ENCODE results near the gene EPHA1. TPM values are rescaled to one million over a fixed set of nuclear protein-coding genes. Genes with fewer than 3 reads are reported as not detected.

The EPHA1 gene
- total and polyA plus RNA-seq, 2 of the 4 experiments (the other 2 are of a cell fraction) = 0.10 TPM; not detected in 1

- Histone ChIP-seq H3K23ac (ENCODE audit: low read depth, low read length) (no peak overlapping the region), H3K9me1 (ENCODE audit: insufficient read depth, low read length) (peaks cover 11% of the 10 kb centered on the region; the same call in 1 of the 2 replicates), H3K18ac (ENCODE audit: low read depth, low read length) (no peak overlapping the region), H3K14ac (replicated peaks; ENCODE audit: low read depth, low read length) (no peak overlapping the region), H3K27ac (ENCODE audit: insufficient read depth, low read length) (no peak overlapping the region), H3K56ac (ENCODE audit: extremely low read depth, insufficient read depth, low read length) (no peak overlapping the region), H3K4me1 (ENCODE audit: control insufficient read depth, insufficient read depth, low read length) (peaks cover 3% of the 10 kb centered on the region; the same call in 1 of the 2 replicates), H4K91ac (ENCODE audit: insufficient read depth, low read depth, low read length) (no peak overlapping the region), H2AK9ac (replicated peaks; ENCODE audit: low read depth, low read length, poor library complexity) (no peak overlapping the region), H3K36me3 (ENCODE audit: control insufficient read depth, insufficient read depth, low read length) (no peaks in the 10 kb centered on the region; the same call in 1 of the 2 replicates), H4K5ac (ENCODE audit: low read depth, low read length) (no peak overlapping the region), H2AK5ac (ENCODE audit: low read depth, low read length) (no peak overlapping the region), H2BK5ac (ENCODE audit: low read depth, low read length, poor library complexity, severe bottlenecking) (no peak overlapping the region), H3K9ac (ENCODE audit: low read depth, low read length) (no peak overlapping the region), H3K4ac (ENCODE audit: low read depth, low read length) (no peak overlapping the region), H3K9me3 (ENCODE audit: control insufficient read depth, insufficient read depth, low read length) (no peaks in the 10 kb centered on the region), H4K8ac (ENCODE audit: low read depth in 2 of 2, low read length in 2 of 2) (no peak overlapping the region), H3K4me3 (ENCODE audit: insufficient read depth, low read depth, low read length) (no peak overlapping the region), H2BK20ac (ENCODE audit: low read depth, low read length) (no peak overlapping the region), H2AFZ (replicated peaks; ENCODE audit: low read length, poor library complexity) (no peak overlapping the region), H4K20me1 (ENCODE audit: insufficient read depth, low read length) (peaks cover 6% of the 10 kb centered on the region; the same call in 1 of the 2 replicates), H2BK120ac (ENCODE audit: low read depth, low read length) (no peak overlapping the region), H3K4me2 (ENCODE audit: low read depth, low read length) (no peak overlapping the region), H3K27me3 (ENCODE audit: control insufficient read depth, insufficient read depth, low read length) (peaks cover 10% of the 10 kb centered on the region), H3K79me1 (ENCODE audit: low read depth in 1 of 2, low read length in 2 of 2) (peaks cover 0 to 2% of the 10 kb centered on the region in 2 experiments; a peak in 1 of 4 replicates), H2BK15ac (ENCODE audit: low read depth, low read length) (no peak overlapping the region)
- intact Hi-C loops (cut with micrococcal nuclease) = no loop called here
- TF ChIP-seq, protein P1, sequence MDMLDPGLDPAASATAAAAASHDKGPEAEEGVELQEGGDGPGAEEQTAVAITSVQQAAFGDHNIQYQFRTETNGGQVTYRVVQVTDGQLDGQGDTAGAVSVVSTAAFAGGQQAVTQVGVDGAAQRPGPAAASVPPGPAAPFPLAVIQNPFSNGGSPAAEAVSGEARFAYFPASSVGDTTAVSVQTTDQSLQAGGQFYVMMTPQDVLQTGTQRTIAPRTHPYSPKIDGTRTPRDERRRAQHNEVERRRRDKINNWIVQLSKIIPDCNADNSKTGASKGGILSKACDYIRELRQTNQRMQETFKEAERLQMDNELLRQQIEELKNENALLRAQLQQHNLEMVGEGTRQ (IDR thresholded peaks at IDR 0.05; ENCODE audit: low read depth, low read length) = no peak
- TF ChIP-seq POLR2A (IDR thresholded peaks at IDR 0.05; ENCODE audit: low read depth, low read length) (no peak), MAFK (IDR thresholded peaks at IDR 0.05; ENCODE audit: low read depth, low read length) (no peak), MXI1 (IDR thresholded peaks at IDR 0.05; ENCODE audit: borderline replicate concordance, low read depth, low read length) (no peak), BHLHE40 (IDR thresholded peaks at IDR 0.05; ENCODE audit: low read depth, low read length) (no peak), RCOR1 (IDR thresholded peaks at IDR 0.05; ENCODE audit: insufficient replicate concordance, low read length) (no peak), NFE2L2 (IDR thresholded peaks at IDR 0.05; ENCODE audit: low read depth, low read length) (no peak), FOS (IDR thresholded peaks at IDR 0.05; ENCODE audit: low read depth, low read length) (no peak), RAD21 (IDR thresholded peaks at IDR 0.05; ENCODE audit: low read length) (no peak), RFX5 (IDR thresholded peaks at IDR 0.05; ENCODE audit: low read depth, low read length) (no peak), CHD1 (IDR thresholded peaks at IDR 0.05; ENCODE audit: low read depth, low read length) (no peak), MAZ (IDR thresholded peaks at IDR 0.05; ENCODE audit: borderline replicate concordance, low read depth, low read length) (no peak), CEBPB (IDR thresholded peaks at IDR 0.05; ENCODE audit: low read depth, low read length) (no peak), SMC3 (IDR thresholded peaks at IDR 0.05; ENCODE audit: low read depth, low read length) (no peak)
- TF ChIP-seq, protein P2, sequence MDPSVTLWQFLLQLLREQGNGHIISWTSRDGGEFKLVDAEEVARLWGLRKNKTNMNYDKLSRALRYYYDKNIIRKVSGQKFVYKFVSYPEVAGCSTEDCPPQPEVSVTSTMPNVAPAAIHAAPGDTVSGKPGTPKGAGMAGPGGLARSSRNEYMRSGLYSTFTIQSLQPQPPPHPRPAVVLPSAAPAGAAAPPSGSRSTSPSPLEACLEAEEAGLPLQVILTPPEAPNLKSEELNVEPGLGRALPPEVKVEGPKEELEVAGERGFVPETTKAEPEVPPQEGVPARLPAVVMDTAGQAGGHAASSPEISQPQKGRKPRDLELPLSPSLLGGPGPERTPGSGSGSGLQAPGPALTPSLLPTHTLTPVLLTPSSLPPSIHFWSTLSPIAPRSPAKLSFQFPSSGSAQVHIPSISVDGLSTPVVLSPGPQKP (IDR thresholded peaks at IDR 0.05; ENCODE audit: borderline replicate concordance, low read depth, low read length) = no peak
- TF ChIP-seq, protein P3, sequence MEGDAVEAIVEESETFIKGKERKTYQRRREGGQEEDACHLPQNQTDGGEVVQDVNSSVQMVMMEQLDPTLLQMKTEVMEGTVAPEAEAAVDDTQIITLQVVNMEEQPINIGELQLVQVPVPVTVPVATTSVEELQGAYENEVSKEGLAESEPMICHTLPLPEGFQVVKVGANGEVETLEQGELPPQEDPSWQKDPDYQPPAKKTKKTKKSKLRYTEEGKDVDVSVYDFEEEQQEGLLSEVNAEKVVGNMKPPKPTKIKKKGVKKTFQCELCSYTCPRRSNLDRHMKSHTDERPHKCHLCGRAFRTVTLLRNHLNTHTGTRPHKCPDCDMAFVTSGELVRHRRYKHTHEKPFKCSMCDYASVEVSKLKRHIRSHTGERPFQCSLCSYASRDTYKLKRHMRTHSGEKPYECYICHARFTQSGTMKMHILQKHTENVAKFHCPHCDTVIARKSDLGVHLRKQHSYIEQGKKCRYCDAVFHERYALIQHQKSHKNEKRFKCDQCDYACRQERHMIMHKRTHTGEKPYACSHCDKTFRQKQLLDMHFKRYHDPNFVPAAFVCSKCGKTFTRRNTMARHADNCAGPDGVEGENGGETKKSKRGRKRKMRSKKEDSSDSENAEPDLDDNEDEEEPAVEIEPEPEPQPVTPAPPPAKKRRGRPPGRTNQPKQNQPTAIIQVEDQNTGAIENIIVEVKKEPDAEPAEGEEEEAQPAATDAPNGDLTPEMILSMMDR (conservative IDR thresholded peaks at IDR 0.05; ENCODE audit: low read depth, low read length) = no peak
- DNase-seq (no peak), ATAC-seq (ENCODE audit: low read depth) (no peak)
- ChIA-PET POLR2A (ENCODE audit: unreplicated experiment) (no interaction called here), CTCF (no interaction called here)
- no TSS peak for BruUV-seq (replicated peaks)
- dilution Hi-C loops (cut with HindIII; ENCODE audit: low sequenced_read_pairs, unreplicated experiment) = no loop called here
- 96% methylated on average over 3 of the region's 14 CpGs; no CpG with 5 or more reads in 1 of the 2 experiments for WGBS, 2 experiments (ENCODE audit: extremely low coverage in 2 of 2, insufficient read length in 1 of 2)
- in situ Hi-C loops (cut with MboI; ENCODE audit: low sequenced_read_pairs) = no loop called here
Observed at GRCh38 chr7:143398616-143399015, 10.0 kb downstream of the EPHA1 start.

All from IMR-90 (cell line).